Stimulated activated CD4-positive, alpha-beta T cell treated with anti-CD3 and anti-CD28 coated beads, Interleukin-12 subunit alpha, Interleukin-12 subunit beta, amount 100 ng/mL, for 24 hours (primary cell): ENCODE data around the gene ITGAE.

Experiments used
- DNase-seq, 2 experiments: peaks; one replicate each; pipeline ENCODE4 v3.0.0-alpha.2; 2020; ENCODE audit warnings: low read depth in 2 of 2

Gene ITGAE

DNA sequence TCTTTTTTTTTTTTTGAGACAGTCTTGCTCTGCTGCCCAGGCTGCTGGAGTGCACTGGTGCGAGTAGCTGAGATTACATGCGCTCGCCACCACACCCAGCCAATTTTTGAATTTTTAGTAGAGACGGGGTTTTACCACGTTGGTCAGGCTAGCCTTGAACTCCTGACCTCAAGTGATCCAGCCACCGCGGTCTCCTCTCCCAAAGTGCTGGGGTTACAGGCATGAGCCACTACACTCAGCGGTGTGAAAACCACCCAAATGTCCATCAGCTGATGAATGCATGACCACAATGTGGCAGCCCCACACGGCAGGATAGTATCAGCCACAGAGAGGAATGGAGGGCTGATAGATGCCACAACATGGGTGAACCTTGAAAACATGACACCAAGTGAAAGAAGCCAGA, 107.2 kb downstream of the ITGAE start:
- peak in 1 of 2 experiments; percentile 42 for DNase-seq

DNA sequence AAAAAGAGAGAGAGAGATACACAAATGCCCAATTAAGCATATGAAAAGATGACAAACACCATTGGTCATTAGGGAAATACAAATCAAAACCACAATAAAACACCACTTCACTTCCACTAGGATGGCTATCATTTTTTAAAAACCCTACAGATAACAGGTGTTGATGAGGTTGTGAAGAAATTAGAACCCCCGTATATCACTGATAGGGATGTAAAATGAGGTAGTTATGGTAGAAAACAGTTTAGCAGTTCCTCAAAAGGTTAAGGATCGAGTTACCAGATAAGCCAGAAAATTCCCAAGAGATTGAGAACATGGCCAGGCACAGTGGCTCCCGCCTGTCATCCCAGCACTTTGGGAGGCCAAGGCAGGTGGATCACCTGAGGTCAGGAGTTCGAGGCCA, 107.8 kb downstream of the ITGAE start:
- no peak for DNase-seq

- no peak for DNase-seq
These were observed 108.6 kb downstream of the ITGAE start for GRCh38 chr17:3692346-3692745.

- DNase-seq, result no peak
These were observed 109.3 kb downstream of the ITGAE start for GRCh38 chr17:3691617-3692067.

DNA sequence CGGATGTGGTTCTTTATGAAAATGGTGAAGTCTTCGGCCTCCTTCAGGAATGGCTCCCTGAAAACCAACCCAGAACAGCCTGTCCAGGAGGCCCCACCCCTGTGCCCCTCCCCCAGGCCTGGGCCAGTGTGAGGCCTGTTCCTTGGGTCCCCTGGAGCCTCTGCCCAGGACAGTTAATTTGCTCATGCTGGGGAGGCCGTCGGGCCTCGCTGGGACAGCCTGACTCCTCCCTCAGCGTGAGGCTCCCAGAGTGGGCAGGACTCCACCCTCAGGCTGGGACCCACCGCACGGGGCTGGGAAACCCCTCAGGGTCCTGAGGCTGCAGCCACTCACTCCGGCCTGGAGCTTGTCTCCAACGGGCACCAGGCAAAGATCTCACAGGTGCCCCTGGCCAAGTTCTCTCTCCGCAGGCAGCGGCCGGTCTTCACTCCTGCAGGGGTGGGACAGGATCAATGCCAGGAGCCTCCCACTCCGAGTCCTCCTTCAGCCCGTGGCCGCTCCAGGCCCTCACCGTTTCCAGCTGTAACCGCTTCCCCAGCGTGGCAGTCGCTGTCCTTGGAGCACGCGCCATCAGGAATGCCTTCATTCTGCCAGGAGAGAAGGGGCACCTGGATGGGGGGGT, 110.8 kb downstream of the ITGAE start:
- DNase-seq, result no peak

DNA sequence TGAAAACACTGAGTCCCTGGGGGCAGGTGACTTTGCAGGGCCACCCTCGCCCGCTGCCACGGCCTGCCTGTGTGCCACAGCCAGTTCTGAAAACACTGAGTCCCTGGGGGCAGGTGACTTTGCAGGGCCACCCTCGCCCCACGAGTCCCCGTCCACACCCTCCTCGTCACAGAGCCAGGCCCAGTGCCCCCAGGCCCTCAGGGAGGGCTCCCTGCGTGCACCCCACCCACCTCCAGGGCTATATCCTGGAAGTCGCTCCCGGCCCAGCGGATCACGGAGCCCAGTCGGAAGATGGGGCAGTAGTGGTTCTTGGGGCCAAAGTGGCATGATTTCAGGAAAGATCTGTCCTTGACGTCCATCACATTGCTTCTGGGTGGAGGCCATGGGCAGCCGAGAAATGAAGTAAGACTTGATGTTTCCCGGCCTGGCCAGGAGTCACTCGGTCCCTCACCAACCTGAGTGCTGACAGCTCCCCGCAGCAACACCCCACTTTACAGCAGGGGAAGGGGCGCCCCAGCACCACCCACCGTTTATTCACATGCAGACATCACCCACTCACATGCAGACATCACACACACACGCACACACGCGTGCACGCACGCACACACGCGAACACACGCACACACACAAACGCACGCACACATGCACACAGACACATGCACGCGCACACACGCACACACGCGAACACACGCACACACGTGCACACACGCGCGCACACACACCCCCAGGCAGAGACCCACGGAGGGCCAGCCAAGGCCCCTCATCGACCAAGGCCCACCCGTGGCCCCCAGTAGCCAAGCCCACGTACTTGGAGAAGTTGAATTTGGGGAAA, 111.5 kb downstream of the ITGAE start:
- DNase-seq, result no peak

DNA sequence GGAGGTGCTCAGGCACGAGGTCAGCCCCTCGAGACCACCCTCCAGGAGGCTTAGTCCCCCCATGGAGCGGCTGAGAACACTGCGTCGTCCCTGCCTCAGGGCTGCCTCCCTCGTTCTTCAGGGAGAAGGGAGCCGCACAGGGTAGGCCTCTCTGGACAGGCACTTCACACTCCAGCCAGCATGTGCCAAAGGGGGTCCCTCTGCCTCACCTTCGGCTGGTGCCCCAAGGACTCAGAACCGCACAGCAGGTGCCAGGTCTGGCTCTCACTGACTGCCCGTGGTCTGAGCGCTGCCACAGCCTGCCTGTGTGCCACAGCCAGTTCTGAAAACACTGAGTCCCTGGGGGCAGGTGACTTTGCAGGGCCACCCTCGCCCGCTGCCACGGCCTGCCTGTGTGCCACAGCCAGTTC, 112.1 kb downstream of the ITGAE start:
- no peak for DNase-seq

GRCh38 chr17:3688027-3688553, 112.9 kb downstream of the ITGAE start:
- no peak for DNase-seq

GRCh38 chr17:3685174-3685573, 115.8 kb downstream of the ITGAE start:
- DNase-seq, result no peak

DNA sequence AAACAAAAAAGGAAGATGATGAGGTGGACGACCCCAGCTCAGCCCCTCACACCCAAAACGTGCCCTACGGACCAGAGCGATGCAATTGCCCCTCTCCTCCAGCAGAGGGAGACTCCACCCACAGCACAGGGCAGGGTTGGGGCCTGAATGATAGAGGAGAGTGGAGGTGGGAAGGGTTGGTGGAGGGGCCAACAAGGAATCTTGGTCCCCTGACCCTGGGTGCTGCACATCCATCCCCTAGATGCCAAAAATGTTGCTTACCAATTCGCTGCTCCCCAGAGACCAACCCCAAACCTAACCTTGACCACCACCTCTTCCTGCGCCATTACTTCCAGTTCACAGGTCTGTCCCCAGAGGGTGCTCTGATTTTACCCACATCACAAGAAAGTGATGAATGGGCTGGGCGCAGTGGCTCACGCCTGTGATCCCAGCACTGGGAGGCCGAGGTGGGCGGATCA, 117.9 kb downstream of the ITGAE start:
- DNase-seq, result peak in 1 of 2 experiments; percentile 43

- no peak for DNase-seq
These were observed 119.0 kb downstream of the ITGAE start for GRCh38 chr17:3682033-3682432.

GRCh38 chr17:3681565-3681964, 119.4 kb downstream of the ITGAE start:
- no peak for DNase-seq

DNA sequence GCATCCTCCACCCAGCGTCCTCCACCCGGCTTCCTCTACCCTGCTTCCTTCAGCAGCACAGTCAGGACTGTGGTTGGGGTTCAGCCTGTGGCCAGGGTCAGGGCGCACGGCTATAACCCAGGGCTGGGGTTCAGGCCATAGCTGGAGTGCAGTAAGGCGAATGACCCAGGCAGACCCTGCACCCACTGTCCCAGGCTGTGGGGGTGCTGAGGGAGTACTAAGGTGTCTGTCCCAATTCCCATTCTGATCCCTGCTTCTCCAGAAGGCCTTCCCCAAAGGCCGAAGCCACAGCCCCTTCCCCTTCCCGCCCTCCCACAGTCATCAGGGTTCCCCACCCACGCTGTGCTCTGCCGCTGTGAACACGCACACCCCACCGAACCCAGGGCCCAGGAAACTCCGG, 119.9 kb downstream of the ITGAE start:
- no peak for DNase-seq

DNA sequence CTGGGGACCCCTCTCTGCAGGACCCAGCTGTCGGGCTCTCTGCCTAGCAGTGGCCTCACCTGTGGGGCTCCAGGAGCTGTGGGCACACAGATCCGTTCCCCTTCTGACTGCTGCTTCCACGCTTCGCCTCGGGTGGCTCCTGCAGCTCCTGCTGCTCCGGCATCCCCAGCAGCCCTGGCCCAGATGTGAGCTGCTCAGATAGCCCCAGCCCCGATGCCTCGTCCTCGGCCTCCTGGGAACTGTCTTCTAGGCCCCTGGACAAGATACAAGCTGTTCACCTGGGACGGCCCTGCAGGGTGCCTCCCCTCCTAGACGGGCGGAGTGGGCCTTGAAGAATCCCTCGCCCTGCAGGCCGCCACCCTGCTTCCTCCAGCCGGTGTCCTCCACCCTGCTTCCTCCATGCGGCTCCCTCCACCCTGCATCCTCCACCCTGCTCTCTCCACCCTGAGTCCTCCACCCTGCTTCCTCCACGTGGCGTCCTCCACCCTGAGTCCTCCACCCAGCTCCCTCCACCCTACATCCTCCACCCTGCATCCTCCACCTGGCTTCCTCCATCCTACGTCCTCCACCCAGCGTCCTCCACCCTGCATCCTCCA, 121.4 kb downstream of the ITGAE start:
- no peak for DNase-seq

- DNase-seq, result no peak
These were observed 122.0 kb downstream of the ITGAE start for GRCh38 chr17:3678821-3679530.

GRCh38 chr17:3678095-3678820, 122.7 kb downstream of the ITGAE start:
- no peak for DNase-seq

DNA sequence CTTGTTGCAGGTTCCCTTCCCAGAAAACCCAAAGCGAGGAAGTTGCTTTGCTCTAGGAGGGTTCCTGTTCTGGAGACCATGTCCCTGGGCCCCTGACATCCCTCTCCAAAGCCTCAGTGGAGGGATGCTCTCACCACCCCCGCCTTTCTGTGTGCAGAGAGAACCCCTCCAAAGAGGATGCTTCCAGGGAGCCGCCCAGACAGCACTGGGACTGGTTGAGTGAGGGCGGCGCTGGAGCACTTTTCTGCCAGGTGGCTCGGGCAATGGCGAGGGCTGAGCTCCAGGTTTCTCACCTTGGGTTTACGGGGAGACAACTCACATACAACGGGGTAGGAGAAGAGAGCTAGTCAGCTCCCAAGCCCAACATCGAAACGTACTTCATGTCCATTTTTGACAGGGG, 125.1 kb downstream of the ITGAE start:
- DNase-seq, result no peak

DNA sequence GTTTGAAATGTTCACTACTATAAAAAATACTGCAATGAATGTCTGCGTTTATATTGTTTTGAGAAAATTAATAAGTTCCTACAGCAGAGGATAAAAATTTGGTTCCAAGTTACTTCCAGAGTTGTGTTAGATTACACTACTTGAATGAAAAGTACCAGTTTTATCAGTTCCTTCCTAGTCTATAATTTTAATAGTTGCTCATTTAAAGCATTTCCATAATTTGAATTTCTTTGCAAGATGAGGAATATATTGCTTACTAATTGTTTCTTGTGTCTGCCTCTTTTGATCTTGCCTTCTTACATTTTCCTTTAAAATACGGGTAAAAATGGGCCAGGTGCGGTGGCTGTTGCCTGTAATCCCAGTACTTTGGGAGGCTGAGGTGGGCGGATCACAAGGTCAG, 128.4 kb downstream of the ITGAE start:
- no peak for DNase-seq

GRCh38 chr17:3669548-3669947, 131.4 kb downstream of the ITGAE start:
- DNase-seq, result no peak

DNA sequence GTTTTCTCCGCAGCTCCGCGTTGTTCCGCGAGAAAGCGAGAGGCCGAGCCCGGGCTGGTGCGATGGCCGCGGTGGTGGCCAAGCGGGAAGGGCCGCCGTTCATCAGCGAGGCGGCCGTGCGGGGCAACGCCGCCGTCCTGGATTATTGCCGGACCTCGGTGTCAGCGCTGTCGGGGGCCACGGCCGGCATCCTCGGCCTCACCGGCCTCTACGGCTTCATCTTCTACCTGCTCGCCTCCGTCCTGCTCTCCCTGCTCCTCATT, 132.0 kb downstream of the ITGAE start:
- DNase-seq, result no peak

- DNase-seq, result peak; percentile 96 to 98
These were observed 132.5 kb downstream of the ITGAE start, which contains the start of the genes EMC6 and TAX1BP3 for GRCh38 chr17:3668279-3669084. TSS of gene EMC6 (plus strand) at chr17:3668812. CDS start at chr17:3669147, 335 bp downstream. TSS of gene TAX1BP3 (minus strand) at chr17:3668578. CDS start at chr17:3668526, 52 bp downstream.
